ENCODE data around the gene SLC38A5.
"Not testable (repeated sequence)": the region's sequence is repeated elsewhere in the genome, so short reads cannot be mapped to it uniquely, and the experiment has no call there.

The SLC38A5 gene

DNA sequence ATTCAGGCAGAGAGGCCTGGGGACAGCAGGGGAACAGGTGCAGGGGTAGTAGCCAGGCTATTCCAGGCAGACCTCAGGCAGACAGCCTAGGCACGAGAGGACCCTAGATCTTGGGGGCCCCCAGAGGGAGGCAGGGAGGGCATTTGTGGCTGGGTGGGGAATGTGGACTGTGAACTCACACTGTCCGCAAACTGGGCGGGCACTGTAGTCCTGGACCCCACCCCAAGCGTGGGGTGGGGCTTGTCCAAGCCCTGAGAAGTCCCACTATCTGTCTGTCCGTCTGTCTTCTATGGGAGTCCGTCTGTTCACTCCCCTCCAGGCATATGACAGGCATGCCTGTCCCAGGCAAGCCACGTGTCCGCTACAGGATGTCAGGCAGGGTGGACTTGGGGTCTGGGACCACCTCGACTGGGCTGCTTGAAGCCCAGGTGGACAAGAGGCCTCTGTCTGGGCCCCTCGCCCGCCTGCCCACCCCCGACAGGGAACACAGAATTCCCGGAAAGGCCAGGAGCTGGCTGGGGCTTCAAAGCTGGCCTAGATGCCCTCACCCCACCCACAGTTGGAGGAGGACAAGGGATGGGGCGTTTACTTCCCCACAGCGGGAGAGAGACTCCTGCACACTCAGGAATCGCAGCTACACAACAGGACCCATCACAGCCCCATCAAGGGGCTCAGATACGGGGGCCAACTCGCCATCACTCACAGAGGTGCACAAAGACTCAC is at the start of gene SLC38A5:
Gene SLC38A5 (minus strand): TSS at position 151 of the 723 bp plus-strand sequence. CDS start 2,336 bp downstream, outside the sequence.
- DNase-seq: no peak

DNA sequence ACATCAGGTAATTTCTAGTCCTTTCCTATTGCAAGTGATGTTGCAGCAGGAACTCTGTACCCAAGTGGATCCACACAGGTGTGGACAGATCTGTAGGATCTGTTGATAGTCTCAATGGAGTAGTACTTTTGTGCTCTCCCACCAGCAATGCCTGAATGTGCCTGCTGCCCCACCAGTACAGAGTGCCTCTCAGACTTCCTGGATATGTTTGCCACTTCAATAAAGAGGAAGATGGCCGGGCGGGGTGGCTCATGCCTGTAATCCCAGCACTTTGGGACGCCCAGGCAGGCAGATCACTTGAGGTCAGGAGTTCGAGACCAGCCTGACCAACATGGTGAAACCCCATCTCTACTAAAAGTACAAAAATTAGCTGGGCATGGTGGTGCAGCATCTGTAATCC is 49.4 kb upstream of the SLC38A5 start:
- DNase-seq: not testable (repeated sequence)

DNA sequence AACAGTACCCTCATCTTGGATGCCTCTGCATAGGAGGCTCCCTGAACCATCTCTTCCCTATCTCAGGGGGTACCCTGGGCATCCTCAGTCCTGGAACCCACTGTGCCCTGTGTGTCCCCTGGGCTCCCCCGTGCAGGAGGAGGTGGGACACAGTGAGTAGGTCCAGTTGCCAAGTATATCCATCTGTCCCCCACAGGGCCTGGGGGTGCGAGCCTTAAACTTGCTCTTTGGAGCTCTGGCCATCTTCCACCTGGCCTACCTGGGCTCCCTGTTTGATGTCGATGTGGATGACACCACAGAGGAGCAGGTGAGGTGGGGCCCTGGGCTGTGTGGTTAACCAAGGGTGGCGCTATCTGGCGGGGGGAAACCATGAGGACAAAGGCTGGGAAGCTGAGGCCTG is 46.9 kb upstream of the SLC38A5 start:
- DNase-seq: no peak

- no peak for DNase-seq
Observed at GRCh38 chrX:48516285-48516684, 46.2 kb upstream of the SLC38A5 start.

- DNase-seq: no peak
Observed at GRCh38 chrX:48515842-48516241, 45.8 kb upstream of the SLC38A5 start.

GRCh38 chrX:48514868-48515460 is 44.9 kb upstream of the SLC38A5 start:
- no peak for DNase-seq

DNA sequence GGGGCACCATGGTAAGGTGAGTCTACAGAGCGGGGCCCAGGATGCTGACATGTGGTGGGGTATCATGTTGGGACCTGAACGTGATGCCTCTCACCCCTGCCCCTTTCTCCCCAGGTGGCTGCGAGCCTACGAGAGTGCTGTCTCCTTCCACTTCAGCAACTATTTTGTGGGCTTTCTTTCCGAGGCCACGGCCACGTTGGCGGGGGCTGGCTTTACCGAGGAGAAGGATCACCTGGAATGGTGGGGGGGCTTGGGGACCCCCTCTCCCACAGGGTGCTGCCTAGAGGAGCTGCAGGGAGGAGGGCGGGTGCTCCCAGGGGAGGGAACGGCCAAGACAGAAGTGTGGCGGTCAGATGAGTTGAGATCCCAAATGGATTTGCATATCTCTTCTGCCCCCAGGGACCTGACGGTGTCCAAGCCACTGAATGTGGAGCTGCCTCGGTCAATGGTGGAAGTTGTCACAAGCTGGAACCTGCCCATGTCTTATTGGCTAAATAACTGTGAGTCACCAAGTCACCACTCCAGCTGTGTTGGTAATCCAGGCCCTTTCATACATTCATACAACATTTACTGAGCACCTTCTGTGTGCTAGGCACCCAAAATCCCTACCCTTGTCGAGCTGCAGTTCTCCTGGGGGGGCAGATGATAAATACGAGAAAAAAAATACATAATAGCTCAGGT is 44.2 kb upstream of the SLC38A5 start:
- DNase-seq: no peak

DNA sequence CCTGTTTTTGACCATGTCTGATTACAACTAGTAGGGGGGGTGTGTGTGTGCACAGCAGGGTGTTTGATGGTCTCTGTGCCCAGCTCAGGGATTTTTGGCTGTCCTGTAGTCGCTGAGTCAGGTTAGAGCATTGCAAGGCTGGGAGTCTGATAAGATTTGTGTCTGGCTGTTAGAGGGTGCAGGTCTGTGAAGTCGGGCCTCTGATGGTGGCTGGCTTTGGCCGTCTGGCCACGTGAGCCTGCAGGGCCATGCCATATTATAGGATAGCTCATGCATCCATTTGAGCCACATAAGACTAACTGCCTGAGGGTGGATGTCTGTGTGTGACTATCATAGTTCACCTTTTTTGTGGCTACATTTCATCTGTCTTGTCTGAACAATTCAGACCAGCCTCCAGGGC is 43.6 kb upstream of the SLC38A5 start:
- no peak for DNase-seq

DNA sequence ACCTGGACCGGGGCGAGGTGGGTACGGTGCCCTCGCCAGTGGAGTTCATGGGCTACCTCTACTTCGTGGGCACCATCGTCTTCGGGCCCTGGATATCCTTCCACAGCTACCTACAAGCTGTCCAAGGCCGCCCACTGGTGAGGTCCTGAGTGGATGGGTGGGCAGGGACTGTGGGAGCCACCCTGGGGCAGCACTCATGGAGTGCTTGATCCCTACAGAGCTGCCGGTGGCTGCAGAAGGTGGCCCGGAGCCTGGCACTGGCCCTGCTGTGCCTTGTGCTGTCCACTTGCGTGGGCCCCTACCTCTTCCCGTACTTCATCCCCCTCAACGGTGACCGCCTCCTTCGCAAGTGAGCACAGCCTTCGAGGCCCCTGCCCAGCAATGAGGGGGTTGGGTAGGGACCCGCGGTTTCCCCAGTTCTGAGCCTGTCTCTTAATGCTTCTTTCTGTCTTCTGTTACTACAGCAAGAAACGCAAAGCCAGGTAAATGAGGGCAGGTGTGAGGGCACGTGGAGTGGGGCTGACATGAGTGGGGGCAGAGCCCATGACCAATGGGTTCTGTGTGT is 42.4 kb upstream of the SLC38A5 start:
- DNase-seq: no peak

- DNase-seq: no peak
Observed at GRCh38 chrX:48511560-48511959, 41.5 kb upstream of the SLC38A5 start.

DNA sequence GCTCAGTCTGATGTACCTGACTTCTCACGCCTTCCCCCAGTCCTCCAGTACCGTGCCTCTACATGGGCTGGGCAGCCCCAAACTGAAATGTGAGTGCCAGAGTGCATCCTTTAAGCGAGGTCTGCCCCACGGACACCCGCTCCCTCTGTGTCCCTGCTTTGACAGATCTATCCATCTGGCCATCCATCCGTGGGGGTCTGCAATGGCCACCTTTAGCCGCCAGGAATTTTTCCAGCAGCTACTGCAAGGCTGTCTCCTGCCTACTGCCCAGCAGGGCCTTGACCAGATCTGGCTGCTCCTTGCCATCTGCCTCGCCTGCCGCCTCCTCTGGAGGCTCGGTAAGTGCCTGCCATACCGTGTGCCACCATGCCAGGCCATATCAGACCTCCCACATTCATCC is 39.6 kb upstream of the SLC38A5 start:
- no peak for DNase-seq

DNA sequence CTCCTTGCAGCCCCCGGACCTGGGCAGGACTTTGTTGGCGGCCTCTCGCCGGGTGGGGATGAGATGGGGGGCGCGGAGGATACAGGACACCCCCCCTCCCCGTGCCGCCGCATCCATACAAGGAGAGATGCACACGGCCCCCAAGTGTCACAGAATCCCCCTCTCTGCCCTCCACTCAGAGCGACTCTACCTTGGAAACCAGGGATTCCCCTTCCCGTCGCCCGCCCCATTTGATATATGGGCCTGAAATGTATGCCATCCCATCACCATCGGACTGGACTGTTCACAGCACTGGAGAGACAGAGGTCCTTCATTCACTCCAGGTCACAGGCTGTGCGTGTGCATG is 39.2 kb upstream of the SLC38A5 start:
- peak; percentile 30 for DNase-seq

DNA sequence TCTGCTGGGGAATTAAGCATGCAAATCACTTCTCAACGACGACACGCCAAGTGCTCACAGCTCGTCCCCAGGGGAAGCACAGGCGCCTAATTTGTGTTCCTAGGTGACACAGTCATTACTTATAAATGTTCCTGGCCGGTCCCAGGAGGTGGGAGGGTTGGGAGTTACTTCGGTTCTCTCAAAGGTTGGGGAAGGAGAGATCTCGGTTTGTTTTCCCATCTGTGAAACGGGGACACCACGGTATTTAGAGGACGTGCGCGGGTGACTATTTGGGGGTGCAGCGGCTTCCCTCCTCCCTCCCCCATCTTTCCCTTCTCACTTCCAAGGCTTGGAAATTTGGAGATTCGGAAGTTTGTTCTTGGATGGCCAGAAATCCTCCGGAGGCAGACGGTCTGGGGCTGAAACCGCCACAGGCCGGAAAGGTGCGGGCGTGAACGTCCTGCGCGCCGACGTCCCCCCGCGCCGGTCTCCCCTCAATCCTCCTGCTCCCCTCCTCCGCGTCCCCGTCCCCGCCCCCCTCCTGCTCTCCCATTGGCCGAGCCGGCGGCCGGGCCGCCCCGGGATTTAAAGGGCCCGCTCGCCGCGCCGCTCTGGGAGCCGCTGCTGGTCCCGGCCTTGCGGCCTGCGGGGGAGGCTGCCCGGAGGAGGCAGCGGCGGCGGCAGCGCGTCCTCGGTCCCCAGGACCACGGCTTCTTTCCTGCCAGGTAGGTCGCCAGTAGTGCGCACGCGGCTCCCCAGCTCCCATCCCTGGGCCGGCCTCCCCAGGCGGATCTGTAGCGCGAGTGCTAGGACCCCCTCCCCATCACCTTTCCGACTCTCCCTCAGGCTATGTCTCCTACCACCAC is 38.6 kb upstream of the SLC38A5 start, which contains the start of gene PORCN:
Gene PORCN (plus strand): TSS at position 593 of the 845 bp plus-strand sequence. CDS start 829 bp downstream, outside the sequence.
- DNase-seq: peak; percentile 78

- no peak for DNase-seq
Observed at GRCh38 chrX:48507246-48507645, 37.2 kb upstream of the SLC38A5 start.

- no peak for DNase-seq
Observed at GRCh38 chrX:48505481-48505880, 35.4 kb upstream of the SLC38A5 start.

DNA sequence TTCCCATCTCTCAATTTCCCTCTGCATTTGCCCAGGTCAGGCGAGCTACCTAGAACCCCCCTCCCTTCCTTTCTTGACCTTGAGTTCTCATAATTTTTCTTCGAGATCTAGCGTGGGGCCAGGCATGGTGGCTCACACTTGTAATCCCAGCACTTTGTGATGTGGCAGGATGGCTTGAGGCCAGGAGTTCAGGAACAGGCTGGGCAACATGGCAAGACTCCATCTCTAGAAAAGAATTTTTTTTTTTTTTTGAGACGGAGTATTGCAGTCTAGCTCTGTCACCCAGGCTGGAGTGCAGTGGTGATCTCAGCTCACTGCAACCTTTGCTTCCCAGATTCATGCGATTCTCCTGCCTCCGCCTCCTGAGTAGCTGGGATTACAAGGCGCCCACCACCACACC is 34.2 kb upstream of the SLC38A5 start:
- no peak for DNase-seq

GRCh38 chrX:48498374-48498809 is 28.3 kb upstream of the SLC38A5 start:
- DNase-seq: no peak

- no peak for DNase-seq
Observed at GRCh38 chrX:48497871-48498270, 27.8 kb upstream of the SLC38A5 start.

GRCh38 chrX:48496660-48497059 is 26.6 kb upstream of the SLC38A5 start:
- DNase-seq: no peak

- peak; percentile 51 for DNase-seq
Observed at GRCh38 chrX:48493890-48494364, 23.9 kb upstream of the SLC38A5 start.

DNA sequence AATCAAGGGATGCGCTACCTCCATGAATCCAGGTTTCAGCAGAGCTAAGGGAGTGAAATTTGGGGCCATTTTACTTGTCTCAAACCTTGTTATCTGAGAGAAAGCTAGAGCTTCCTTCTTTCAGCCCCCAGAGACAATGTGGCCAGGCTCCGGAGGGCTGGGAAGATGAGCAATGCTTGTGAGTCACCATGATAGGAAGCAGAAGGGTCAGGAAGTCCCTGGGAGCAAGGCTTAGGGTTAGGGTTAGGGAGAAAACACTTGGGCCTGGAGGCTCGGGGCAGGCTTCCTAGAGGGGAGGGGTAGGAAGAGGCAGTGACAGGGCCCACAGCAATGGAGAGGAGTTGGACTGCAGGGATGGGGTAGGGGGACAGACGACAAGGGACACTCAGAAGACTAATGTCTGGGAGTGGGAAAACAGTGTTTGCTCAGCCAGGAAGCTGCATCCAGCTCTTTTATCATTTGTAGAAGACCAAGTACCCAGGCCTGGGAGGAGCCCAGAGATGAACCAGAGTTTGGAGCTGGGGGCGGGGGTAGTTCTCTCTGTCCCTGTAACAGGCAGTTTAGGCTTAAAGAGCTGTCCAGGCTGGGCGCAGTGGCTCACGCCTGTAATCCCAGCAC is 22.3 kb upstream of the SLC38A5 start:
- no peak for DNase-seq

- DNase-seq: no peak
Observed at GRCh38 chrX:48491809-48492208, 21.7 kb upstream of the SLC38A5 start.

Data from NCI-H146 (cell line).